ENCODE measurements around the gene NINJ1.

- TF ChIP-seq CTCF (IDR thresholded peaks at IDR 0.05) = no peak
- TF ChIP-seq POLR2A (IDR thresholded peaks at IDR 0.05) = no peak
Measured at GRCh38 chr9:93099551-93100275, 34.3 kb downstream of the NINJ1 start.

Measured in lower leg skin (tissue), 3 donors.